ENCODE measurements around the gene SNRK. TPM values are rescaled to one million over a fixed set of nuclear protein-coding genes. Genes with fewer than 3 reads are reported as not detected.

SNRK gene, protein sequence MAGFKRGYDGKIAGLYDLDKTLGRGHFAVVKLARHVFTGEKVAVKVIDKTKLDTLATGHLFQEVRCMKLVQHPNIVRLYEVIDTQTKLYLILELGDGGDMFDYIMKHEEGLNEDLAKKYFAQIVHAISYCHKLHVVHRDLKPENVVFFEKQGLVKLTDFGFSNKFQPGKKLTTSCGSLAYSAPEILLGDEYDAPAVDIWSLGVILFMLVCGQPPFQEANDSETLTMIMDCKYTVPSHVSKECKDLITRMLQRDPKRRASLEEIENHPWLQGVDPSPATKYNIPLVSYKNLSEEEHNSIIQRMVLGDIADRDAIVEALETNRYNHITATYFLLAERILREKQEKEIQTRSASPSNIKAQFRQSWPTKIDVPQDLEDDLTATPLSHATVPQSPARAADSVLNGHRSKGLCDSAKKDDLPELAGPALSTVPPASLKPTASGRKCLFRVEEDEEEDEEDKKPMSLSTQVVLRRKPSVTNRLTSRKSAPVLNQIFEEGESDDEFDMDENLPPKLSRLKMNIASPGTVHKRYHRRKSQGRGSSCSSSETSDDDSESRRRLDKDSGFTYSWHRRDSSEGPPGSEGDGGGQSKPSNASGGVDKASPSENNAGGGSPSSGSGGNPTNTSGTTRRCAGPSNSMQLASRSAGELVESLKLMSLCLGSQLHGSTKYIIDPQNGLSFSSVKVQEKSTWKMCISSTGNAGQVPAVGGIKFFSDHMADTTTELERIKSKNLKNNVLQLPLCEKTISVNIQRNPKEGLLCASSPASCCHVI
- 10 to 100 TPM; 22.7 to 31.2 TPM for total RNA-seq

DNA sequence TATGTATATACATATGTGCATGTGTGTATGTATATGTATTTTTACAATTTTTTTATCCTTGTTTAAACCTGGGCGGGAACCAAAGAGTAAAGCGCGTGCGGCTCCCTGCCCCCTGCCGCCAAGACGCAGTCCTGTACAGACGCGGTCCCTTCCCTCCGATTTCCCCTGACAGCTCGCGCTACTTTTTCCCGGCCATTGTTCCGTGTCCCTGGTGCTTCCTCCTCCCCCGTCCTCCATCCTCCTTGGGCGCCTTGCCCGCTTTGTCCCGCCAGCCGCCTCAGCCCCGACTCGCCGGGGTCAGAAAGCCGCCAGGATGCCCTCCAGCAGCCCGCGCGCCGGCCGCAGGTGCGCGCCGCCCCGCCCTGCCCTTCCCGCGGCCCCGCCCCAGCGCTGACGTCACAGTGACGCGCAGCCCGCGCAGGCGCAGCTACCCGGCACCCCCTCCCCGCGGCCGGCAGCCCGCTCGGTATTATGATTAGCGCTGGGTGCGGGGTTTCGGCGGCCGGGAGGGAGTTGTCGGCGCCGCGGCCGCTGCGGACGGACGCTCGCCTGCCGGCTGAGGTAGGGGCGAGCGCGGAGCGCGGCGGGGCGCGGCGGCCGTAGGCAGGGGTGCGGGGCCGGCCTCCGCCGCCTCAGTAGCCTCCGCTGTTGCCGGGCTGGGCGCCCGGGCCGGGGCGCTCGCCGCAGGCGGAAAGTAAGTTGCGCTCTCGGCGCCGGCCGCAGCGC is at the start of gene SNRK:
SNRK (plus strand) TSS at position 426 of the 726 bp plus-strand sequence. CDS start 16,664 bp downstream, outside the sequence.
- Histone ChIP-seq H3K27me3 (no peaks in the 10 kb centered on the region), H3K4me1 (peaks cover 0 to 44% of the 10 kb centered on the region in 2 donors), H3K4me3 (peak within 1 kb of the TSS; percentile 55 to 61), H3K9me3 (no peaks in the 10 kb centered on the region), H3K27ac (peak within 1 kb of the TSS; percentile 75 to 85), H3K36me3 (no peaks in the 10 kb centered on the region)
- TF ChIP-seq, protein P1, sequence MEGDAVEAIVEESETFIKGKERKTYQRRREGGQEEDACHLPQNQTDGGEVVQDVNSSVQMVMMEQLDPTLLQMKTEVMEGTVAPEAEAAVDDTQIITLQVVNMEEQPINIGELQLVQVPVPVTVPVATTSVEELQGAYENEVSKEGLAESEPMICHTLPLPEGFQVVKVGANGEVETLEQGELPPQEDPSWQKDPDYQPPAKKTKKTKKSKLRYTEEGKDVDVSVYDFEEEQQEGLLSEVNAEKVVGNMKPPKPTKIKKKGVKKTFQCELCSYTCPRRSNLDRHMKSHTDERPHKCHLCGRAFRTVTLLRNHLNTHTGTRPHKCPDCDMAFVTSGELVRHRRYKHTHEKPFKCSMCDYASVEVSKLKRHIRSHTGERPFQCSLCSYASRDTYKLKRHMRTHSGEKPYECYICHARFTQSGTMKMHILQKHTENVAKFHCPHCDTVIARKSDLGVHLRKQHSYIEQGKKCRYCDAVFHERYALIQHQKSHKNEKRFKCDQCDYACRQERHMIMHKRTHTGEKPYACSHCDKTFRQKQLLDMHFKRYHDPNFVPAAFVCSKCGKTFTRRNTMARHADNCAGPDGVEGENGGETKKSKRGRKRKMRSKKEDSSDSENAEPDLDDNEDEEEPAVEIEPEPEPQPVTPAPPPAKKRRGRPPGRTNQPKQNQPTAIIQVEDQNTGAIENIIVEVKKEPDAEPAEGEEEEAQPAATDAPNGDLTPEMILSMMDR (IDR thresholded peaks at IDR 0.05): peak in 1 of 2 donors; percentile 55
- DNase-seq (ENCODE audit: low spot score): peak; percentile 85

DNA sequence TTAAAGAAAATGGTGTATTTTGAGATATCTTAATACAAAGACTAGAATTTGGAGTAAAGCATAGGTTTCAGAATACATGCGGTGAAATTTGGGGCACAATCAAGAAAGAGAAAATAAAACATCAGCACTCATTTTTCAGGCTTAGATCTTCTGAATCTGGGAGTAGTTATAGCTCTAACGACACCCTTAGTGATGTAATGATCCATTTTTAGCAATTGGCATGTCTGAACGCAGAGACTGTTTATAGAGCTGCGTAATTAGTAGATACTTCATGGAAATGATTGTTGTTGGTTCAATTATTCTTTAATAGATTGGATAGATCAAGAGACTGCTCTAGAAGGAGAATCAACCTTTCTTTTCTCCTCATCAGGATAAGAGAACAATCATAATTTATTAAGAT is 47.5 kb upstream of the SNRK start:
- Histone ChIP-seq H3K27ac (no peak overlapping the region), H3K36me3 (no peaks in the 10 kb centered on the region), H3K27me3 (no peaks in the 10 kb centered on the region), H3K9me3 (no peaks in the 10 kb centered on the region), H3K4me3 (no peak overlapping the region), H3K4me1 (no peaks in the 10 kb centered on the region)
- no peak for DNase-seq (ENCODE audit: low spot score)
- TF ChIP-seq, protein P1 (IDR thresholded peaks at IDR 0.05): no peak

DNA sequence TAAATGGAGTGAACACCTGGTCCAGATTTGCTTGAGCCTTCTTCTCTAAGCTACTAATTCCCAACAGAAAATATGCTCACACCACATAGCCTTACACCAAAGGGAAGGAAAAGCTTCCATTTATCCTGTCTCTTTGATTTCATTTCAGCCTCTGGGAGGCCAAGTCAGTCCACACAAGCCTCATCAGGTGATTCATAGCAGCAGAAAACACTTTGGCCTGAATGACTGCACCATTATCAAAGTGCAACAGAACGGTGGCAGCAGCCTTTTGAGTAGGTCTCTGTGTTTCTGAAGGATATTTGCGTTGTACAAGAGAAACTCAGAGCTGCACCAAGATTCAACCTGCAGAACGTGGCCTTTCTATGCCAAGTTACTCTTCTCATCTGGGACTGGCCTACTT is 46.6 kb upstream of the SNRK start:
- no peak overlapping the region for H3K27ac ChIP-seq
- H3K36me3 ChIP-seq: no peaks in the 10 kb centered on the region
- no peaks in the 10 kb centered on the region for H3K27me3 ChIP-seq
- no peaks in the 10 kb centered on the region for H3K9me3 ChIP-seq
- no peak overlapping the region for H3K4me3 ChIP-seq
- no peak for DNase-seq (ENCODE audit: low spot score)
- TF ChIP-seq, protein P1 (IDR thresholded peaks at IDR 0.05): no peak
- H3K4me1 ChIP-seq: no peaks in the 10 kb centered on the region

DNA sequence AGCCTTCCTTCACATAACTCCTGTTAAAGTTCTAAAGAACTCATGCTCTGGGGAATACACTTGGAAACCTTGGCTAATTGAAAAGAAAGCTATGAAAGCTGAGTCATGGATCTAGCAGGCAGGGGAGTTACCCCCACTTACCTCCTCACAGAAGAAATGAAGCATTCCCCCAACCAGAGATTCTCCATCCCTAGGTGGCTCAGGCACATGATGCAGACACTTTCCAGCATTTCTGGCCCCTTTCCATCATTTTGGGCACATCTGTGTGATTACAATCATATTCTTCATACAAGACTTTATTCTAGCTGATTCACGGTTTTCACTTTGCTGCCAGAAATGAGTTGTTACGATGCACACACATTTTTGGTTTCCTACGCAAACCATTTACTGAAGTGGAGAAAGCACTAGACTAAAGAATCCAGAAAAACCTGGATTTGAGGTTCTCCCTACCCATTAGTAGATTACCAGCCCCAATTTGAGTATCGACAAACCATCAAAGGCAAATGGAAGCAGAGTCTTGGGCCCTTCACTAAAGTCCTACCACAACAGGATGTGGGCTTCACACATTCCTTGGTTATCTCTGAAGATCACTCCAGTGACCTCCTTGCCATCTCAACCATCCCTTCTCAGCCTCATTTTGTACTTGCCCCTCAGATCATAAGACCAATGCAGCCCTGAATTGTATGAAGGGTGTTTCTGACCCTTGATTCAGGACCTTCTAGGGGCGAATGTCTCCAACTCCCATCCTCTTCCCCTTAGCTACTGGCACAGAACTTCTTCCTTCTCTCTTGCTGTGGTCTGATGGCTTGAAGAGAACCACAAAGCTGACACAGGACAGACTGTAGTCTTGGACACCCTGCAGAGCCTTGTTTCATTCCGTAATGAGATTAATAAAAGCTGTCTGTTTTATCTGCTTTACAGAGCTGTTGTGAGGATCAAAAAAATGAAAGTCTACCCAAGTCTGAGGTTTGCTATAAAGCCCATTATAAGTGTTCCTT is 42.5 kb upstream of the SNRK start:
- H3K36me3 ChIP-seq: no peaks in the 10 kb centered on the region
- H3K4me1 ChIP-seq: peaks cover 0 to 13% of the 10 kb centered on the region in 2 donors
- TF ChIP-seq, protein P1 (IDR thresholded peaks at IDR 0.05): no peak
- H3K27ac ChIP-seq: no peak overlapping the region
- H3K27me3 ChIP-seq: no peaks in the 10 kb centered on the region
- H3K9me3 ChIP-seq: no peaks in the 10 kb centered on the region
- H3K4me3 ChIP-seq: no peak overlapping the region
- DNase-seq (ENCODE audit: low spot score): no peak

DNA sequence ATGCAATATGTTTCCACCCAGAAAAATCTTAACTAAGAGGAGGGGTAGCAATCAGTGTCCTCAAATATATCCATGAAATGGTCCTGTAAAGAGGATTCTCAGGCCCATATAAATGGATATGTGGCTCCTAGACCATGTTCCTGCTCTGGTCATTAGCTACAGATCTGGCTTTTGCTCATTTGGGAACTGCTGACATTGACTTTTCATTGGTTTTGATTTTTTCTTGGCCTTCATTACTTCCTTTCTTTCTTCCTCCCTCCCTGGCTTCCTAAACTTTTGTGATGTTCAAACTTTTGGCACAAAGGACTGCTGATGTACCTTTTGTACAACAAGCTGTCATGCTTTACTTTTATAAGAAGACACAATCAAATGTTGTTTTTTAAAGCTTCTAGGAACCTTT is 41.6 kb upstream of the SNRK start:
- peaks cover 0 to 13% of the 10 kb centered on the region in 2 donors for H3K4me1 ChIP-seq
- no peaks in the 10 kb centered on the region for H3K9me3 ChIP-seq
- TF ChIP-seq, protein P1 (IDR thresholded peaks at IDR 0.05): no peak
- no peaks in the 10 kb centered on the region for H3K27me3 ChIP-seq
- no peak overlapping the region for H3K4me3 ChIP-seq
- H3K36me3 ChIP-seq: no peaks in the 10 kb centered on the region
- DNase-seq (ENCODE audit: low spot score): no peak
- no peak overlapping the region for H3K27ac ChIP-seq
